Prostate gland (tissue), 2 donors: ENCODE results near the gene DHX38.

Source experiments
- POLR2A ChIP-seq: fragments of 450-650 bp; IDR thresholded peaks from one replicate; pipeline ENCODE4 v1.6.1; 2016; ENCODE audit warnings: antibody characterized with exemption, mild to moderate bottlenecking
- TF ChIP-seq, protein P1 (sequence below), 4 experiments: fragments of 200-600 bp in 2 of 4; fragments of 450-650 bp in 2 of 4; sonication (generic) in 2 of 4; IDR thresholded peaks; 1 replicate in 3 of 4; 2 replicates in 1 of 4; pipeline ENCODE4 v1.5.1; 2016 to 2019; ENCODE audit warnings: antibody characterized with exemption in 4 of 4, mild to moderate bottlenecking in 2 of 4, moderate library complexity in 2 of 4

DNA sequence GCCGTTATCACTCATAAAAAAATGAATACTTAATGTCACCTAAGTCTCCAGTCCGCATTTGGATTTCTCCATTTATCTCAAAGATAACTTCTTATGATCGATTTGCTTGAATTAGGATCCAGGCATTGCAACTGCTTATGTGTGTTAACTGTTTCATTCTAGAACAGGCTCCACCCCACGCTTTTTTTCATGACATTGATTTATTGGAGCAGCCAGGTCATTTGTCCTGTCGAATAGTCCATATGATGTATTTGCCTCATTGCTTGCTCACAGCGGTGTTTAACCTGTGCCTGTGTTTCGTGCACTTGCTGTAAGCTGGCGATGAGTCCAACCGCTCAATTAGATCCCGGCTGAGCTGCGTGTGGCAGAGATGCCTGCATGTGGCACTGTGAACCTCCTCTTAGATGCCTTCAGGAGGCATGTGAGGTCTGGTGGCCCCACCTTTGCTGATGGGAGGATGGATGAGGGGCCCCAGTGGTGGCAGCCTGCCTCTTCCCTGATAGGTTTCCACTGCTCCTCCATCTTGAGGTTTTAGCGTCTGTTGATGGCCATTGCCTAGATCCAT lies 16.4 kb downstream of the DHX38 start:
- TF ChIP-seq, protein P1, sequence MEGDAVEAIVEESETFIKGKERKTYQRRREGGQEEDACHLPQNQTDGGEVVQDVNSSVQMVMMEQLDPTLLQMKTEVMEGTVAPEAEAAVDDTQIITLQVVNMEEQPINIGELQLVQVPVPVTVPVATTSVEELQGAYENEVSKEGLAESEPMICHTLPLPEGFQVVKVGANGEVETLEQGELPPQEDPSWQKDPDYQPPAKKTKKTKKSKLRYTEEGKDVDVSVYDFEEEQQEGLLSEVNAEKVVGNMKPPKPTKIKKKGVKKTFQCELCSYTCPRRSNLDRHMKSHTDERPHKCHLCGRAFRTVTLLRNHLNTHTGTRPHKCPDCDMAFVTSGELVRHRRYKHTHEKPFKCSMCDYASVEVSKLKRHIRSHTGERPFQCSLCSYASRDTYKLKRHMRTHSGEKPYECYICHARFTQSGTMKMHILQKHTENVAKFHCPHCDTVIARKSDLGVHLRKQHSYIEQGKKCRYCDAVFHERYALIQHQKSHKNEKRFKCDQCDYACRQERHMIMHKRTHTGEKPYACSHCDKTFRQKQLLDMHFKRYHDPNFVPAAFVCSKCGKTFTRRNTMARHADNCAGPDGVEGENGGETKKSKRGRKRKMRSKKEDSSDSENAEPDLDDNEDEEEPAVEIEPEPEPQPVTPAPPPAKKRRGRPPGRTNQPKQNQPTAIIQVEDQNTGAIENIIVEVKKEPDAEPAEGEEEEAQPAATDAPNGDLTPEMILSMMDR (IDR thresholded peaks at IDR 0.05), result no peak
- no peak for TF ChIP-seq POLR2A
